HG03342 (cell line): ENCODE data around the gene C1QTNF5.

Experiments used
- ATAC-seq: cut with Tn5 transposase; IDR thresholded peaks from one replicate; pipeline ENCODE4 v1.9.1; 2021; ENCODE audit warnings: mild to moderate bottlenecking, moderate library complexity; ENCODE audit not compliant: unreplicated experiment

The C1QTNF5 gene

DNA sequence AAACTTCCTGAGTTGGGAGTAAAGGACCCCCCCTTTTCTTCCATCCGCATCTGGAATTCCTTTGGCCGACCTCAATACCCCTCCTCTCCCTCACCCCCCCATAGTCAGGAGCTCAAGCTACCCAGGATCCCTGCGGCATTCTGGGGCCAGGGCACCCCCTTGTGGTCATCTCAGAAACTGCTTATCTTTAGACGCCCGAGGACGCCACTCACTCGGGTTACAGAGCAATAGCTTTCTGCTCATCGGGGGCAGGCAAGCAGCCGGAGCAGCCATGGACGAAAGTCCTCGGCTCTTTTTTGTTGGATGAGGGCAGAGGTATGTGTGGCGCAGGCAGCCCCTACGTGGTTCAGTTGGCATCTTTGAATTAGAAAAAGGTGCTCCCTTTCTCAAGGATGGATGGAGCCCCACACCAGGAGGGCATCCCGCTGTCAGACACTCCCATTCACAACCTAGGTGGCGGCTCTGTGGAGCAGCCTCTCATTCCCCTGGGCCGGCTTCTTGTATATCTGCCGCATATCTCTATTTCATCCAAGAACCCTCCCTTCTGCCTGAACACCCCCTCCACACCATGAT is 2.3 kb downstream of the C1QTNF5 start:
- peak; percentile 29 for ATAC-seq

DNA sequence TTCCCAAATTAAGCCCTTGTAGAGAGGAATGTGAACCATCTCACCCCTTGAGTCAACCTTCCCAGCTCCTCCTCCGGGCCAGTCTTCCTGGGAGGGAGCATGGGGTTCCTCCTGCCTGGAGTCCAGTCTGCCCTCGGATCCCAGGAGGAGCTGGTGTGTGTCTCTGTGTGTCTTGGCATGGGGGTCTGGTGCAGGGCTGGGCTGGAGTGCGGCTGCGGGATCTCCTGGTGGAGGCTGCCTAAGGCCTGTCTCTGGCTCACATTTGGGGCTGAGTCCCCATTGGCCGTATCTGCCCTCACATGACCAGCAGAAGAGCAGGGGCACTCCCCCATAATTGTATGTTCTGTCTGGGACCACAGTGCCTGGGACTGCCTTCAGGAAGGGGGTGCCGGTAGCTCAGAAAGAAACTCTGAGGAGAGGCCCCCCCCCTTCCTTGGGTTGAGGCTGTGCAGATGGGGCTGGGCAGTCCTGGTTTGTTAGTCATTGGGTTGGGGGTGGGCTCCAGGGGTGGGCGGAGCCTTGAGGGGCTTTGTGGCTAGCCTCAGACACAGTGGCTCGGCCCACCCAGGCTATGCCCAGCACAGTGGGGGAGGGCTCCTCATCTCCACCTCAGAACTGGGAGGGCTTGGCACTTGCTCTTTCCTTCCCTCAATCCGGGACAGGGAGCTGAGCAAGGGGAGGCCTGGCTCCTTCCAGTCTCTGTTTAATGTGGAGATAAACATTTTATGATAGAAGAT is 2.9 kb downstream of the C1QTNF5 start:
- no peak for ATAC-seq

DNA sequence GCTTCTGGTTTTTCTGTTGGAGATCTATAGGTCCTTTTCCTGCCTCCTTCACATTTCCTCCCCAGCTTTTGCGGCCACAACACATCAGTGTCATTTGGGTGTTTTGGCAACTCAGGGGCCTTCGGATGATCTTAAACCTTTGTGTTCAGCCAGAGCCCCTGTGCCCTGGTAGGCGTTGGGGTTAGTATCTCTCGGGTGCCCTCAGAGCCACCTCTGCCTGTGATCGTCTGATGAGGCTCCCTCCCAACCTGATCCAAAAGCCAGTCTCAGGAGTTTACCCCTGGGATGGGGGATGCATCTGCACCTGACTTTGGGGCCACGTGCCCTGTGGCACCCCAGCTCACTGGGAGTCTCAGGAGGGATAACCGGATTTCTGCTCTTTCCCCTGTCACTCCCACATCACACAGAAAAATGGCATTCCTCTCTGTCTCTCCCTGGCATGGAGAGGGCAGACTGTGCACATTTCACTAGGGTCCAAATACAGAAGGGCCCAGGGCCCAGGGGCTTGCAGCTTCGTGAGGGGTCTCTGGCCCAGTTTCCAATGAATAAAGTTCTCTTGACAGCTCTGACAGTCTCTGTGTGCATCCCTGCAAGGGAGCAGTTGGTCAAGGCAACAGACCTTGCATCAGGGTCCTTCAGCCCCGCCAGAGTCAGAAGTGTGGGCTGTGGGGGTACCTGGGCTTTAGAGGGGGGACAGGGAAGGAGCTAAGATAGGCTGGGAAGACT is 3.8 kb downstream of the C1QTNF5 start:
- ATAC-seq = no peak

DNA sequence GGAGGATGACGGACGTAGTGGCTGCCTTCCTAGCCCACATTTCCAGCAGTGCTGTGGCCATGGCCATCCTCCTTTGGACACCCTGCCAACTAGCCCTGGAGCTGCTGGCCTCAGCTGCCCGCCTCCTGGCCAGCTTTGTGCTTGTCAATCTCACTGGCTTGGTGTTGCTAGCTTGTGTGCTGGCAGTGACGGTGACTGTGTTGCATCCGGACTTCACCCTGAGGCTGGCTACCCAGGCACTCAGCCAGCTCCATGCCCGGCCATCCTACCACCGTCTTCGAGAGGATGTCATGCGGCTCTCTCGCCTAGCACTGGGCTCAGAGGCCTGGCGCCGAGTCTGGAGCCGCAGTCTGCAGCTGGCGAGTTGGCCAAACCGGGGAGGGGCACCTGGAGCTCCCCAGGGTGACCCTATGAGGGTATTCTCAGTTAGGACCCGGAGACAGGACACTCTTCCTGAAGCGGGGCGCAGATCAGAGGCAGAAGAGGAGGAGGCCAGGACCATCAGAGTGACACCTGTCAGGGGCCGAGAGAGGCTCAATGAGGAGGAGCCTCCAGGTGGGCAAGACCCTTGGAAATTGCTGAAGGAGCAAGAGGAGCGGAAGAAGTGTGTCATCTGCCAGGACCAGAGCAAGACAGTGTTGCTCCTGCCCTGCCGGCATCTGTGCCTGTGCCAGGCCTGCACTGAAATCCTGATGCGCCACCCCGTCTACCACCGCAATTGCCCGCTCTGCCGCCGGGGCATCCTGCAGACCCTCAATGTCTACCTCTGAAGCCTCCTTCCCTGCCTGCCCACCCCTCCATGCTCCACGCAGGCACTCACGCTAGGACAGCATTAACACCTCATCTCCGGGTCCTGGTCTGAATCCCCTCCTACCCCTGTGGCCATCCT is 4.8 kb downstream of the C1QTNF5 start:
- ATAC-seq = no peak

DNA sequence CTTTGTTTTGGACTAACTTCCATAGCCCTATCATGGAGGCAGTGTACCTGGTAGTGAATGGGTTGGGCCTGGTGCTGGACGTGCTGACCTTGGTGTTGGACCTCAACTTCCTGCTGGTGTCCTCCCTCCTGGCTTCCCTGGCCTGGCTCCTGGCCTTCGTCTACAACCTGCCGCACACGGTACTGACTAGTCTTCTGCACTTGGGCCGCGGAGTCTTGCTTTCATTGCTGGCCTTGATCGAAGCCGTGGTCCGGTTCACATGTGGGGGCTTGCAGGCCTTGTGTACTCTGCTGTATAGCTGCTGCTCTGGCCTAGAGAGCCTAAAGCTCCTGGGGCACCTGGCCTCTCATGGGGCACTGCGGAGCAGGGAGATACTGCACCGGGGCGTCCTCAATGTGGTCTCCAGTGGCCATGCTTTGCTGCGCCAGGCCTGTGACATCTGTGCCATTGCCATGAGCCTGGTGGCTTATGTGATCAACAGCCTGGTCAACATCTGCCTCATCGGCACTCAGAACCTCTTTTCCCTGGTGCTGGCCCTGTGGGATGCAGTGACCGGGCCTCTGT is 5.5 kb downstream of the C1QTNF5 start:
- no peak for ATAC-seq

DNA sequence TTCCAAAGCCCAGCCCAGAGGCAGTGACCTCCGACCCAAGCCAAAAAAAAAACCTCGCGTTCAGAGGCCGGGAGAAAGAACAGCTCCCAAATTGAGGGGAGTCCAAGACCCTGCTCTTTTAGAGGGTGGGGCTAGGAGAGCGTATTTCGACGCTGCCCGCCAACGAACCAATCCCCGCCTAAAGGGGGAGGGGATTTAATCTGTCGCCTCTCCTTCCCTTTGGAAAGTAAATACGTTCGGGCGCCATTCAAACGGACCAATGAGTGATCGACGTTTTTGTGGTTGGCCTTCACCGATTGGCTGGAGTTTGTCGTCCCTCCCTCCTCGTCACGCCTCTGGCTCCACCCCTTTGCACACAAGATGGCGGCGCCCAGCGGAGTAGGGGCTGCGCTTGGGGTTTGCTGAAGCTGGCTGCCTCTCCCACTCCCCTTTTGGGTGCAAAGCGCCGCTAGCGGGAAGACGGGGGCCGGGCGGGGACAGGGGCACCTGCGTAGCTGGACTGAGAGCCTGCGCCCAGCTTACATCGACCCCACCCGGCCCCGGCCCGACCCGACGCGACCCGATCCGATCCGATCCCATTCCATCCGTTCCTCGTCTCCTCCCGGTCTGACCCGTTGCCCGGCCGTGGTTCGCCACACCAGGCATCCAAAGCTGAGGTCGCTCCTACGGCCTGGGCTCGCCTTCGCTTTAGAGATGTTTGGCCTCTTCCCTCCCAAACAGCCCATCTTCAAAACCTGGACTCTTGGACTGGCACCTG is 6.3 kb downstream of the C1QTNF5 start, which contains the start of gene RNF26:
Gene RNF26 (plus strand): TSS at position 354 of the 757 bp plus-strand sequence. CDS start 596 bp downstream, outside the sequence.
- ATAC-seq = peak; percentile 90

DNA sequence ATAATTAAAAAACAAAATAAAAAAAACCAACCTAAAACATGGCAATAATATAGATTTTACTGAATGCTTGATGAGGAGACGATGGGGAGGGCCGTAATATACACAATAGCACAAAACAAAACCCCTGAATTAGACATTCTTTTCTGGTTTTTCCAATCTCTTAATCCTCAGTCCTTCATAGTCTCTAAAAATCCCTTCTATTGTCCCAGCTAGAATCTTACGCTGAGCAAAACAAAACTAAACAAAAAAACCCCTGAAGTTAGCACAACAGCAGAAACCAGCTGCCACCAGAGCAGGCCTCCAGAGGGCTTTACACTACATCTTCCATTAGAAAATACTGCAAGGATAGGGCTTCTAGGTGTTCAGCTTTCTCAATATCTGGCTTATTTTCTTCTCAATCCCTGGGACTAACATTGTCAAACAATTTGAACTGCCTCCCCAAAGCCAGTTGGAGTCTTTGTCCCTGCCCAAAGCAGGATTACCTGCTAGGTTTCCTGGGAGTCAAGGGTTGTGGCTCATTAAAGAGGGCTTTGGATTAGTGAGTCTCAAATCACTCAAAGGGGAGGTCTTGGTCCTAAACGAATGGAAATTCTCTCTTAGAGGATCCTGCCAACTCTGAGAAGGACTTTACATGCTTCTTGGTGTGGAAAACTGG is 8.4 kb downstream of the C1QTNF5 start:
- ATAC-seq = no peak

DNA sequence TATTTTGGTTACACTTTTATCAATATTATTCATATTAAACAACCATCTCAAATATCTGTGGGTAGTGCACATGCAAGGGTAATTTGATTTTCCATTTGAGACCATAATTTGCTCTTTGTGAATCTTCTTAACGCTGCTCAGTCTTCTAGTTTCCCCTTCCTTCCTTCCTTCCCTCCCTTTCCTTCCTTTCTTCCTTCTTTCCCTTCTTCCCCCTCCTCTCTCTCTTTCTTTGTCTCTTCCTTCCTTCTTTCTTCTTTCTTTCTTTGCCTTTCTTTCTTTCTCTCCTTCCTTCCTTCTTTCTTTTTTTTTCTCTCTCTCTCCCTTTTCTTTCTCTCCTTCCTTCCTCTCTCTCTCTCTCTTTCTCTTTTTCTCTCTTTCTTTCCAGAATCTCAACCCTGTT is 10.4 kb downstream of the C1QTNF5 start:
- ATAC-seq = no peak

DNA sequence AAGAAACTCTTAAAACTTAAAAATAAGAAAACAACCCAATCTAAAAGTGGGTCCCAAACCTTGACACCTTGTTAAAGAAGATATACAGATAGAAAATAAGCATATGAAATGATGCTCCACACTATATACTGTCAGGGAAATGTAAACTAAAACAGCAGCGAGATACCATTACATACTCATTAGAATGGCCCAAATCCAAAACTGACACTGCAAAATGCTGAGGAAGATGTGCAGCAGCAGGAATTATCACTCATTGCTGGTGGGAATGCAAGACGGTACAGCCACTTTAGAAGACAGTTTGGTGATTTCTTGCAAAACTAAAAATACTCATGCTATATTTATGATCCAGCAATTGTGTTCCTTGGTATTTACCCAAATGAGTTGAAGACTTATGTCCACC is 11.4 kb downstream of the C1QTNF5 start:
- no peak for ATAC-seq

DNA sequence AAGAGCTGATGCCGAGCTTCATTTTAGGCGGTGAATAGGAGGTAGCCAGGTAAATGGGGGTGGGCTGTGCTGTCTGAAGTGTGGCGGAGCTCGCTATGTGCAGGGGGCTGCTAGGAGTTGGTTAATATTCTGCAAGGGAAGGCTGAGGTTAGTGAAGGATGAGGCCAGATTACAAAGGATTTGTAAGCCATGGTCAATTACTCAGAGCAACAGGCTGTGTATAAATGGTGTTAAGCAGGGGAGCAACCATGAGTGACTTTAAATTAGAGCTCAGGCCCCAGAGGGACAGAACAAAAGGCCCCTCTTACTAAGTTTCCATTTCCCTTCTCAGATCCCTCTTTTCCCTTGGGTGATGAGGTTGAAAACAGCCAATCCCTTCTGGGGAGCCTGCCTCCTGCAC is 16.5 kb downstream of the C1QTNF5 start:
- ATAC-seq = no peak

DNA sequence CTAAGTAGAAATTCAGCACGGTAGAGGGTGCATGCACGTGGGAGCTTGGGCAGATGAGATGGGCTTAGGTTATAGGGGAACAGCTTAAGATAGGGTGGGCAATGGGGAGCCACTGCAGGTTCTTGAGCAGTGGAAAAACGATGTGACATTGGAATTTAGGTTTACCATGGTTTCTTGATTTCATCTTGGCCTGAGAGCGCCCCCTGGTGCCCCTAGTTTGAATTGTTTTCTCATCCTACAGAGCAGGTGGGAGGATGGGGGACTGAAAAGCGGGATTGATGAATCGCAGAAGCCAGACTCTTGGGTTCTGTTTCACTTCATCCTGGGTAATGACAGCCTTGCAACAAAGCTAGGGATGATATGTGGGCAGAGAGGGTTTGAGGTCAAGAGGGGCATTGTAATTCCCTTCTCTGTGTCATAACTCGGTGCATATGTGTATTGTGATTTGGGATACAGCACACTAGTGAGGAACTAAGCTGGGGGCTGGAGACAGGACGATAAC is 17.1 kb downstream of the C1QTNF5 start:
- ATAC-seq = no peak

DNA sequence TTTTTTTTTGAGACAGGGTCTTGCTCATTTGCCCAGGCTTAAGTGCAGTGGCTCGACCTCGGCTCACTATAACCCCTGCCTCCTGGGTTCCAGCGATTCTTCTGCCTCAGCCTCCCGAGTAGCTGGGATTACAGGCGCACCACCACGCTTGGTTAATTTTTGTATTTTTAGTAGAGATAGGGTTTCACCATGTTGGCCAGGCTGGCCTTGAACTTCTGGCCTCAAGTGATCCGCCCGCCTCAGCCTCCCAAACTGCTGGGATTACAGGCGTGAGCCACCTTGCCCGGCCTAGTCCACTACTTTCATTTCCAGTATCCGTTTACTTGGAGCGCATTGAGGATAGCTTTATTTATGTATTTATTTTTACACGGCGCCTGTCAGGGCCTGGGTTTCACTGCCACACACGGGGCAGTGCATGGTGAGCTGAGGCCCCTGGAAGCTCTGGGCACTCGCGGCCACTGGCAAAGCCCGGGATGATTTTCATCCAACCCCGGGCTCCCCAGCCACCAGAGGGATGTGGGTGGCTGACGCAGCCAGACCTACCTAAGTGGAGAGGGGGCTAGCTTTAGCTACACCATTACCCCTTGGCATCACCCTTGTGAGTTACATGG is 17.7 kb downstream of the C1QTNF5 start:
- no peak for ATAC-seq

DNA sequence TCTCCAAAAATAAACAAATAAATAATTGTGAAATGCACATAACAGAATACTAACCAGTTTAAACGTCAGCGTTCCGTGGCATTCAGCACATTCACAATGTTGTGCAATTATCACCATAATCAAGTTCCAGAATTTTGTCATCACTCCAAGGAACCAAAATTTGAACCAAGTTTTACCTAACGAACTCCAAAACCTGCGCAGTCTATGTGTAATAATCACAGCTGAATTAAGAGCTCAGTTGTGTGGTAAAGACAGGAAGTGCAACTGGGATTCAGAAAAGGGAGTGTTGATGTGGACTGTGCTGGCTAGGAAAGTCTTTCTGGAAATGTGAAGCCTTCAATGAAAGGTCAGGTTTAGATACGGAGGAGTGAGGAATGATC is 18.3 kb downstream of the C1QTNF5 start:
- no peak for ATAC-seq

DNA sequence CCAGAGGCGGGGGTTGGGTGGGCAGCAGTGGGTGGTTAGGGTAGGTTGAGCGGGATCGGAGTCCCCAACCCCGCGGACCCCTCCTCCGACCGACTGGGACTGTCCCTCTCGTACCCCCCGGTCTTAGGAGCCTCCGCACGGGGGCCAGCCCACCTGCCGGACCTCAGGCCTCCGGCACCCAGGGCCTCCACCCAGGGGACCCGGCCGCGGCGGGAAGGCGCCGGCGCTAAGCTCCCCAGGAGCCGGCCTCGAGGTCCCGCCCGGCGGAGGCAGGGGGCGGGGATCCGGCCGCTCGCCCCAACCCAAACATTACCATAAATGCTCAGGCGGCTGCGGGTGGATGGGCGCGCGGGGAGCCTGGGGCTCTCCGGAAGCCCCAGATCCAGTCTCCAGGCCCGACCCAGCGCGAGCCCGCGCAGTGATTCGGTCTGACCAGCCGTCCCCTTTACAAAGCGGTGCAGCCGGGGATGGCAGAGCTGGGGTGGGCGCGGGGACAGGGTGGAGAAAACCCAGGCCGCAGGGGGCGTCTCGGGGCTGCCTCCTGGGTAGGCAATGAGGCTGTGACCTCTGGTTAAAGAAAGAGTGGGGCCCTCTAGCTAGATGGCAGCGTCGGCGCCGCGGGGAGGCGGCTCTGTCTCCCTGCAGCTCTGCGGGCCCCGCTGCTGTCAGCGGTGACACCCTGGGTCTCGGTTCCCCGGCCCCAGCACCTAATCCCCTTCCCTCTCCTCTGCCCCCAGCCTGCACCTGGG is 19.7 kb downstream of the C1QTNF5 start:
- peak; percentile 55 for ATAC-seq

DNA sequence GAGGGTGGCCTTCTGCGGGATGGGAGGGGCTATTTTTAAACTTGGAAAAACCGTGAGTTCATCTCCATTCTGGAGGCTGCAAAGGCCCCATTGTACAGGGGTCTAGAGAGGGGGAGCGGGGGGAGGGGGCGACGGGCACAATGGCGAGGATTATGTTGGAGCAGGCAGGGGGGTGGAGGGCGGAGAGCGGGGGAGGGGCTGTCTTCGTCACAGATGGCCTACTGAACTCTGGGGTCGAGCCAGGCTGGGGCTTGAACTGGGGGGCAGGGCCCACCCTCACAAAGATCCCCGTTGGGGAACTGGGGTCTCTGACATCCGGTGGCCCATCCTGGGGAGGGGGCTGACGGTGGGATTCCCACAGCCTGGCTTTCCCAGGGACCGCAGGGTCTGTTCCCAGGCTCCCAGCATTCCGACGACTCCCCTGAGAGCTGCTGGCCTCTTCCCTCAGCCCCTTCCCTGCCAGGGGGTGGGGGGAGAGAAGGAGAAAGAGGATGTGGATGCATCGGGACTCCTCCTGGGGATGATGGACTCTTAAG is 20.4 kb downstream of the C1QTNF5 start:
- no peak for ATAC-seq

DNA sequence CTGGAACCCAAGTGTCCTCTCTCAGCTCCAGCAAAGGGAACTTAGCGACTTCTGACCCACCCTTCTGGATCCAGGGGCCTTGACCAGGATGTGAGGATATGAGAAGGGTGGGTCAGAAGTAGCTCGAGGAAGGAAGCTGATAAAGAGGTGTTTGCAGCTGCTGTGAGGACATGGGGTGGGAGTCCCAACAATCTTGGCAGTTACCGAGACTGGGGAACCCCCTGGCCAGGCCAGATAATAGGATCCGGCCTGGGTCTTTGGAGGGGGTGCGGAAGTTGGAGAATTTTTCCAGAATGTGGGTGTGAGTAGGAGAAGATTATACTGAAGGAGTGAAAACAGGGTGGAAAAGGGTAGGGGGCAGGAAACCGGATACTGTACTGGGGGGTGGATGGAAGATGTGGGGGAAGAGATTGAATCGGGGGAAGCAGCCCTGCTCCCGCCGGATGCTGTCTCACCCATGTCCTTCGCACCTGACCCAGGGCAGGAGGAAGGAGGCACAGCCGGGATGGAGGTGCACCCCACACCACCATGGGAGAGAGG is 20.9 kb downstream of the C1QTNF5 start:
- ATAC-seq = no peak

DNA sequence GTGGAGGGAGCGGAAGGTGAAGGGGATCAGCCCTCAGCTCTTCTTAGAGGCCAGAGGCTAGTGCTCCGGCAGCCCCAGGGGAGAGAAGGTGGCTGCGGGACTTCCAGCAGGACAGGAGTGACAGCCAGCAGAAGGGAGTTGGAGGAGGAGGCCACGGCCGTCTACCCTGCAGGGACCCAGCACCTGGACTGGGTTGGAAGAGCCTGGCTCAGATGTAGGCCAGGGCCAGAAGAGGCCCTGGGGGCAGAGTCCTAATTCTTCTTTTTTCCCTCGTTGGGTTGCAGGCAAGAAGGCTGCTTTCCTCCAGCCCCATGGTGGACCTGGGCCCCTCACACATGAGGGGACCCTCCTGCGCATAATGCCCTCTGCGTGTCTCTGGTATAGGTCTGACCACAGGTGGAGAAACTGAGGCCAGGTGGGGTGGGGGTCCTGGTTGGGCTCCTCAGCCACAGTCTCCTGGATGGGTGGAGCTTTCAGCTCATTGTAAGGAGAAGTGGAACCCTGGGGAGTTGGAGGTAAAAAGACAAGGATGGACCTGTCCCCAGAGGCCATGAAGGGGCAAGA is 21.5 kb downstream of the C1QTNF5 start:
- ATAC-seq = no peak
